Upper lobe of right lung (tissue), 1 donor: ENCODE data around the gene ADCY4. TPM values are rescaled to one million over a fixed set of nuclear protein-coding genes. Genes with fewer than 3 reads are reported as not detected.
A peak's percentile ranks its signal among the peaks of the same experiment; 100 is the strongest.

ENCODE experiments used
- ATAC-seq: fragments of 200-7000 bp; cut with Tn5 transposase; one replicate; pipeline ENCODE4 v1.9.1; 2020; ENCODE audit warnings: mild to moderate bottlenecking, moderate library complexity
- DNase-seq: peaks from one replicate; pipeline ENCODE4 v3.0.0-alpha.2; 2020
- H3K27ac ChIP-seq: fragments of 200-600 bp; one replicate; pipeline ENCODE4 v1.8.0; 2022
- H3K27me3 ChIP-seq: fragments of 200-600 bp; one replicate; pipeline ENCODE4 v1.8.0; 2022; ENCODE audit warnings: mild to moderate bottlenecking
- H3K36me3 ChIP-seq: fragments of 200-600 bp; one replicate; pipeline ENCODE4 v1.8.0; 2022
- H3K4me1 ChIP-seq: fragments of 200-600 bp; one replicate; pipeline ENCODE4 v1.8.0; 2022
- H3K4me3 ChIP-seq: fragments of 200-600 bp; one replicate; pipeline ENCODE4 v1.8.0; 2022; ENCODE audit warnings: mild to moderate bottlenecking
- H3K9me3 ChIP-seq: fragments of 200-600 bp; one replicate; pipeline ENCODE4 v1.8.0; 2022
- intact Hi-C: fragments of 100-400 bp; cut with DNase I; formaldehyde crosslinking; loops from one replicate; pipeline ENCODE4 v1.11.0; 2022
- total RNA-seq: library from RNA; stranded (reverse); fragmentation: NEBNext Ultra II Directional; extraction: Animal tissue kit (Norgen Biotek cat#: 25700); gene quantifications from one replicate; pipeline ENCODE4 v1.2.1, GENCODE V29; 2021
- TF ChIP-seq, protein P1 (sequence below): fragments of 200-600 bp; IDR thresholded peaks from one replicate; pipeline ENCODE4 v1.8.0; 2022; ENCODE audit warnings: antibody characterized with exemption
- donor health status: DM: no; HTN: yes; CAD: no; lungs with severe emphysema.

ADCY4 gene
- total RNA-seq, 1 donor from 2014 or later = 54.5 TPM

DNA sequence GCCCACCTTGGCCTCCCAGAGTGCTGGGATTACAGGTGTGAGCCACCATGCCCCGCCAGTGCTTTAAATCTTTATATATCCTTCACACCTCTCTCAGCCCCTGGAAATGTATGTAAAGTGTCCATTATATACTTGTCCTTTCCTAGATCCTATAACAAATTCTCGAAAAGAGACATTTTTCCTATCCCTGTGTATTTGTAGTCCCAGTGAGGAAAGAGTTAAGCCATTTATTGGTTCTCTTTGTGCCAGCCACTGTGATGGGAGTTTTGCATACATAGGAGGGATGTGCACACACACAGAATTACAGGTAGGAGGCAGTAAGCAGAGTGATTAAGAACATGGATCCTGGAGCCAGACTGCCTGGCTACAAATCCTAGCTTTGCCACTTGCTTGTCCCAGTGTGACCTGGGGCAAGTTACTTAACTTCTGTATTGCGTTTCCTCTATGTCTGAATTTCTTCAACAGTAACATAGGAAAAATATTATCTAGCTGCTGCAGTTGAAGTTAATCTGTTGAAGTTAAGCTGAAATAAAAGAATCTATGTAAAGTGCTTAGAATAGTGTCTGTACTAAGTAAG, 61.4 kb downstream of the ADCY4 start:
- Histone ChIP-seq H3K4me3 (no peak overlapping the region), H3K27me3 (no peaks in the 10 kb centered on the region), H3K27ac (peak overlapping the region; percentile 100), H3K4me1 (peaks cover 42% of the 10 kb centered on the region), H3K36me3 (peaks cover 13% of the 10 kb centered on the region), H3K9me3 (no peaks in the 10 kb centered on the region)
- peak; percentile 5 for ATAC-seq
- no peak for DNase-seq
- TF ChIP-seq, protein P1, sequence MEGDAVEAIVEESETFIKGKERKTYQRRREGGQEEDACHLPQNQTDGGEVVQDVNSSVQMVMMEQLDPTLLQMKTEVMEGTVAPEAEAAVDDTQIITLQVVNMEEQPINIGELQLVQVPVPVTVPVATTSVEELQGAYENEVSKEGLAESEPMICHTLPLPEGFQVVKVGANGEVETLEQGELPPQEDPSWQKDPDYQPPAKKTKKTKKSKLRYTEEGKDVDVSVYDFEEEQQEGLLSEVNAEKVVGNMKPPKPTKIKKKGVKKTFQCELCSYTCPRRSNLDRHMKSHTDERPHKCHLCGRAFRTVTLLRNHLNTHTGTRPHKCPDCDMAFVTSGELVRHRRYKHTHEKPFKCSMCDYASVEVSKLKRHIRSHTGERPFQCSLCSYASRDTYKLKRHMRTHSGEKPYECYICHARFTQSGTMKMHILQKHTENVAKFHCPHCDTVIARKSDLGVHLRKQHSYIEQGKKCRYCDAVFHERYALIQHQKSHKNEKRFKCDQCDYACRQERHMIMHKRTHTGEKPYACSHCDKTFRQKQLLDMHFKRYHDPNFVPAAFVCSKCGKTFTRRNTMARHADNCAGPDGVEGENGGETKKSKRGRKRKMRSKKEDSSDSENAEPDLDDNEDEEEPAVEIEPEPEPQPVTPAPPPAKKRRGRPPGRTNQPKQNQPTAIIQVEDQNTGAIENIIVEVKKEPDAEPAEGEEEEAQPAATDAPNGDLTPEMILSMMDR = no peak
- intact Hi-C loops = no loop called here

DNA sequence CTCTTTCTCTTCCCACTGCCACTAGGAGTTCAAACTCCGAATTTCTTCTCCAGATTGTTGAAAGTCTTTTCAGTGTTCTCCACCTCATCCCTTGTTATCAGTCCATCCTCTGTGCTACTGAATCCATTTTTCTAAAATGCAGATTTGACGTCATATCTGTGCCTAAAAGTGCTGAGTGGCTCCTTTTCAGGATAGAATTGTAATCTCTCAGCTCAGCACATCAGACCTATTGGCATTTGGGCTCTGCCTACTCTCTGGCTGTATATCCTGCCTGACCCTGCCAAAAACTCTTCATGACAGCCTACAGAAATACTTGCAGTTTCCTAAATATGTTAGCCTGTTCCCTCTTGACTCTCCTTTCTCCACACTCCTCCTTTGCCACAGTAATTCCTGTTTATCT, 62.4 kb downstream of the ADCY4 start:
- H3K27ac ChIP-seq = peak overlapping the region; percentile 100
- no peaks in the 10 kb centered on the region for H3K27me3 ChIP-seq
- no peak overlapping the region for H3K4me3 ChIP-seq
- H3K4me1 ChIP-seq = peaks cover 40% of the 10 kb centered on the region
- ATAC-seq (no peak), DNase-seq (no peak)
- TF ChIP-seq, protein P1 = no peak
- no peaks in the 10 kb centered on the region for H3K9me3 ChIP-seq
- intact Hi-C loops = no loop called here
- H3K36me3 ChIP-seq = peaks cover 16% of the 10 kb centered on the region

GRCh38 chr14:24271834-24272263, 63.0 kb downstream of the ADCY4 start:
- Histone ChIP-seq H3K4me1 (peaks cover 37% of the 10 kb centered on the region), H3K27me3 (no peaks in the 10 kb centered on the region), H3K9me3 (no peaks in the 10 kb centered on the region), H3K4me3 (peak overlapping the region; percentile 95), H3K27ac (peak overlapping the region; percentile 100), H3K36me3 (peaks cover 21% of the 10 kb centered on the region)
- DNase-seq = no peak
- intact Hi-C loops = no loop called here
- ATAC-seq = no peak
- TF ChIP-seq, protein P1 = no peak

DNA sequence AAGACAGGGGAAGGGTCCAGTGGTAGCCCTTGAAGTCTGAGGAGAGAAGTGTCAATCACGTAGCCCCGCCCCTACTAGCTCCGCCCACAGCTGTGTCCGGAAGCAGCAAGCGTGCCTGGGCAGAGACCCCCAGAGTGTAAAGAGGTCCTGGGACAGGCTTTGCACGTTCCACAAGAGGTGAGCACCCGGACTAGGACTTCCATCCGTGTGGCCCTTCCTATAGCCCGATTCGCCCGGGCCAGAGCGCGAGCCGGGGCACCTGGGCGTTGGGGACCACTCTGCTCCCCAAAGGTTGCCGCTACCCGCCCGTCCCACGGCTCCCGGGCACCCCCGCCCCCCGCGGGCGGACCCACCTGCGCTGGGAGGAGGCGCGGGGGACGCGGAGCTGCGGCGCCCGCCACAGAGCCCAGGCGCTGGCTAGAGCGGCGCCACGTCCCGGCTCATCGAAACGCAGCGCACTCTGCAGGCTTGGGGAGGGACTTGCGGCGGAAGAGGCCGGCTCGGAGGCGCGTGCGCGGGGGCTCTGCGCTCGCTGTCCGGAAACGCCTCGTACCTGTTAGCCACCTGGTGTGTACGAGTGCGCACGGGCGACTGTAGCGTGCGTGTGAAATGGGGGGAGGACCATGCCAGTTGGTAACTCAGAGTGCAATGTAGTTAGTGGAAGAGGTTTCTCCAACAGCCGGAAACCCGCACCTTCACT, 63.6 kb downstream of the ADCY4 start, which contains the start of gene RABGGTA:
TSS of gene RABGGTA (minus strand) at position 464 of the 700 bp plus-strand sequence. CDS start 482 bp downstream, outside the sequence.
- Histone ChIP-seq H3K36me3 (peaks cover 27% of the 10 kb centered on the region), H3K27me3 (no peaks in the 10 kb centered on the region), H3K4me3 (peak within 1 kb of the TSS; percentile 95), H3K9me3 (no peaks in the 10 kb centered on the region), H3K27ac (peak within 1 kb of the TSS; percentile 100), H3K4me1 (peaks cover 37% of the 10 kb centered on the region)
- DNase-seq = peak; percentile 96
- intact Hi-C loops = no loop called here
- TF ChIP-seq, protein P1 = peak; percentile 69
- peak; percentile 92 for ATAC-seq

DNA sequence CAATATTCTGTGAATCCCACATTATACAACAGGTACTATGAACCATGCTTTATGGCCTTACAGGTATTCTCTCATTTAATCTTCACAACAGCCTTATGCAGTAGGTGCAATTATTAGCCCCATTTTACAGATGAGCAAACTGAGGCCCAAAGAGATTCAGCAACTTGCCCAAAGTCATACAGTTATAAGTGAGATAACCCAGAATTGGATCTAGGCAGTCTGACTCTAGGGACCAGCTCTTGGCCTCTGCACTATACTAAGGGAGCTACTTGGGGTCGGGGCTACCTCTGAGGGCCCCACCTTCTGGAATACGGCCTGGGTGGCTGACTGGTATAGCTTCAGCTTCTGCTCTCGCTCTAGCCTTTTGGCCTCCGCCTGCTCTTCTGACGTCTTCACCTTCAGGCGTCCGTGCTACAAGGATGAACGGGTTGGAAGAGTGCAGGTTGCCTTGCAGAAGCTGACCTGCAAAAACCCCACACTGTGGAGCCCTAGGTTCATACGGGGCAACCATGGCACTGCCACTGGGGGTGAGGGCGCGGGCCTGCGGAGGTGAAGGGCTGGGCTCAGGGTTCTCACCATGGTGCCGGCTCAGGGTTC, 64.2 kb downstream of the ADCY4 start:
- ATAC-seq (no peak), DNase-seq (no peak)
- no peaks in the 10 kb centered on the region for H3K9me3 ChIP-seq
- intact Hi-C loops = no loop called here
- H3K4me1 ChIP-seq = peaks cover 37% of the 10 kb centered on the region
- no peaks in the 10 kb centered on the region for H3K27me3 ChIP-seq
- TF ChIP-seq, protein P1 = no peak
- peaks cover 32% of the 10 kb centered on the region for H3K36me3 ChIP-seq
- H3K27ac ChIP-seq = peak overlapping the region; percentile 100
- H3K4me3 ChIP-seq = peak overlapping the region; percentile 95
